SK-N-SH (cell line): Measurements from ENCODE around the gene SLC34A3. TPM values are rescaled to one million over a fixed set of nuclear protein-coding genes. Genes with fewer than 3 reads are reported as not detected.

Experiments
- CTCF ChIA-PET: fragments of 300-600, 350-600 bp; formaldehyde crosslinking; extraction: SDS; loops from one replicate; lab custom pipeline; 2021; lab: Yijun Ruan, JAX
- POLR2A ChIA-PET: fragments of 350-600 bp; sonication (Branson Sonifier 250); formaldehyde crosslinking; extraction: SDS; loops from one replicate; lab custom pipeline; 2020; ENCODE audit warnings: antibody characterized with exemption, inconsistent platforms; lab: Yijun Ruan, JAX
- DNase-seq: peaks from one replicate; pipeline ENCODE4 v3.0.0; 2012
- H2AFZ ChIP-seq: fragments of 200-600 bp; sonication (generic); 2 replicates; pipeline ENCODE4 v1.8.1; 2016; ENCODE audit warnings: antibody characterized with exemption, mild to moderate bottlenecking, low read depth
- H3F3A ChIP-seq: fragments of 200-600 bp; sonication (generic); replicated peaks from 2 replicates; pipeline ENCODE3; 2016; ENCODE audit warnings: antibody characterized with exemption, mild to moderate bottlenecking; ENCODE audit not compliant: insufficient read depth
- H3K27ac ChIP-seq, 2 experiments: fragments of 200-500 bp in 1 of 2; fragments of 200-600 bp in 1 of 2; sonication (Bioruptor generic) in 1 of 2; sonication (generic), shearing (Covaris generic) in 1 of 2; 2 replicates each; pipeline versions ENCODE4 v1.5.1 to v1.6.1; 2014 to 2016; ENCODE audit warnings: low read depth in 2 of 2, inconsistent platforms in 1 of 2, low read length in 1 of 2, mild to moderate bottlenecking in 1 of 2, mixed read lengths in 1 of 2
- H3K27me3 ChIP-seq: fragments of 200-600 bp; sonication (generic), shearing (Covaris generic); 2 replicates; pipeline ENCODE4 v1.6.1; 2016; ENCODE audit warnings: mixed run types; ENCODE audit not compliant: insufficient read depth
- H3K36me3 ChIP-seq, 2 experiments: fragments of 200-500 bp in 1 of 2; fragments of 200-600 bp in 1 of 2; sonication (Bioruptor generic) in 1 of 2; sonication (generic) in 1 of 2; replicated peaks in 1 of 2; 2 replicates each; pipeline versions ENCODE3 to v1.5.1; 2014 to 2016; ENCODE audit warnings: low read length in 1 of 2, mild to moderate bottlenecking in 1 of 2; ENCODE audit not compliant: insufficient read depth in 2 of 2, control insufficient read depth in 1 of 2
- H3K4me1 ChIP-seq, 2 experiments: fragments of 200-500 bp in 1 of 2; fragments of 200-600 bp in 1 of 2; sonication (Bioruptor generic) in 1 of 2; sonication (generic), shearing (Covaris generic) in 1 of 2; 2 replicates each; pipeline versions ENCODE4 v1.5.1 to v1.6.1; 2014 to 2016; ENCODE audit warnings: low read depth in 1 of 2, low read length in 1 of 2, mixed run types in 1 of 2; ENCODE audit not compliant: insufficient read depth in 2 of 2, control insufficient read depth in 1 of 2
- H3K4me2 ChIP-seq: fragments of 200-600 bp; sonication (generic), shearing (Covaris generic); 2 replicates; pipeline ENCODE4 v1.6.1; 2017; ENCODE audit warnings: mixed run types
- H3K4me3 ChIP-seq, 2 experiments: fragments of 200-500 bp in 1 of 2; fragments of 200-600 bp in 1 of 2; sonication (Bioruptor generic) in 1 of 2; sonication (generic), shearing (Covaris generic) in 1 of 2; 2 replicates each; pipeline versions ENCODE4 v1.5.1 to v1.8.1; 2014 to 2016; ENCODE audit warnings: low read depth in 2 of 2, inconsistent platforms in 1 of 2, low read length in 1 of 2, mild to moderate bottlenecking in 1 of 2, mixed read lengths in 1 of 2, moderate library complexity in 1 of 2
- H3K79me2 ChIP-seq: fragments of 200-600 bp; sonication (generic); 2 replicates; pipeline ENCODE4 v1.8.1; 2017; ENCODE audit warnings: mild to moderate bottlenecking; ENCODE audit not compliant: insufficient read depth
- H3K9ac ChIP-seq: fragments of 200-600 bp; sonication (generic); 2 replicates; pipeline ENCODE4 v1.6.1; 2017; ENCODE audit warnings: mixed run types
- H3K9me2 ChIP-seq: fragments of 200-600 bp; sonication (generic); 2 replicates; pipeline ENCODE4 v1.6.1; 2017; ENCODE audit warnings: mixed run types
- H3K9me3 ChIP-seq: fragments of 200-600 bp; sonication (generic); 2 replicates; pipeline ENCODE4 v1.6.1; 2017; ENCODE audit warnings: mixed run types, mild to moderate bottlenecking, moderate library complexity
- H4K20me1 ChIP-seq: fragments of 200-600 bp; sonication (generic); 2 replicates; pipeline ENCODE4 v1.6.1; 2017; ENCODE audit warnings: mild to moderate bottlenecking, mixed run types; ENCODE audit not compliant: insufficient read depth
- ELF1 ChIP-seq: IDR thresholded peaks from 2 replicates; pipeline ENCODE4 v1.4.0; 2012
- EP300 ChIP-seq, 2 experiments: IDR thresholded peaks; 2 replicates each; pipeline versions ENCODE4 v1.4.0 to v1.6.1; 2012; ENCODE audit warnings: borderline replicate concordance in 1 of 2, low read depth in 1 of 2, low read length in 1 of 2
- EZH2phosphoT487 ChIP-seq: fragments of 200-600 bp; sonication (generic); IDR thresholded peaks from 2 replicates; pipeline ENCODE4 v1.6.1; 2017; ENCODE audit warnings: low read depth, mixed run types, mild to moderate bottlenecking, antibody characterized with exemption, moderate library complexity, borderline replicate concordance
- FOSL2 ChIP-seq: IDR thresholded peaks from 2 replicates; pipeline ENCODE4 v1.4.0; 2012; ENCODE audit warnings: low read depth, mild to moderate bottlenecking, moderate library complexity, borderline replicate concordance
- GABPA ChIP-seq: IDR thresholded peaks from 2 replicates; pipeline ENCODE4 v1.4.0; 2012; ENCODE audit warnings: low read depth, mild to moderate bottlenecking
- JUND ChIP-seq: IDR thresholded peaks from 2 replicates; pipeline ENCODE4 v1.4.0; 2012
- NFIC ChIP-seq: IDR thresholded peaks from 2 replicates; pipeline ENCODE4 v1.4.0; 2012; ENCODE audit warnings: borderline replicate concordance
- NRF1 ChIP-seq: IDR thresholded peaks from 2 replicates; pipeline ENCODE4 v1.6.1; 2012; ENCODE audit warnings: low read depth, mild to moderate bottlenecking, low read length
- REST ChIP-seq: IDR thresholded peaks from 2 replicates; pipeline ENCODE4 v1.6.1; 2012; ENCODE audit warnings: mild to moderate bottlenecking, low read depth, low read length, moderate library complexity
- RFX5 ChIP-seq: IDR thresholded peaks from 2 replicates; pipeline ENCODE4 v1.6.1; 2012; ENCODE audit warnings: mild to moderate bottlenecking, improper control_type of control experiment, low read length
- SIN3A ChIP-seq: IDR thresholded peaks from 2 replicates; pipeline ENCODE4 v1.6.1; 2012; ENCODE audit warnings: low read depth, mild to moderate bottlenecking, low read length, moderate library complexity, borderline replicate concordance
- USF1 ChIP-seq: IDR thresholded peaks from 2 replicates; pipeline ENCODE4 v1.4.0; 2012; ENCODE audit warnings: low read depth, borderline replicate concordance
- YY1 ChIP-seq: IDR thresholded peaks from 2 replicates; pipeline ENCODE4 v1.4.0; 2012; ENCODE audit warnings: low read depth, mild to moderate bottlenecking
- ZBTB33 ChIP-seq: IDR thresholded peaks from 2 replicates; pipeline ENCODE4 v1.4.0; 2012; ENCODE audit warnings: low read depth, borderline replicate concordance
- WGBS: methylation state at CpG from one replicate; pipeline ENCODE4 v1.1.6; 2017; ENCODE audit warnings: low lambda C conversion rate; 5-methylcytosine and 5-hydroxymethylcytosine counted together
- polyA plus RNA-seq, 3 experiments: library from polyadenylated mRNA; depleted of rRNA; stranded (reverse); fragments of >200 nt; gene quantifications; 2 replicates each; pipeline ENCODE4 v1.2.3, GENCODE V29; 2012
- TF ChIP-seq, protein P1 (sequence below): IDR thresholded peaks from 2 replicates; pipeline ENCODE4; 2012

Gene SLC34A3
- polyA plus RNA-seq, 1 of the 3 experiments (the other 2 are of a cell fraction): not detected

GRCh38 chr9:137240841-137241489, 10.3 kb downstream of the SLC34A3 start, which contains the start of gene TUBB4B (continued):
- no peak for TF ChIP-seq ZBTB33
- peak; percentile 98 for TF ChIP-seq SIN3A
- peak; percentile 73 for TF ChIP-seq RFX5
- peak; percentile 85 for TF ChIP-seq YY1
- peak; percentile 85 for TF ChIP-seq NRF1

GRCh38 chr9:137241490-137242268, 11.0 kb downstream of the SLC34A3 start:
- 0% methylated on average over 10 of the region's 83 CpGs for WGBS
- peaks cover 29% of the 10 kb centered on the region for H4K20me1 ChIP-seq
- peaks cover 13 to 20% of the 10 kb centered on the region in 2 experiments for H3K36me3 ChIP-seq
- DNase-seq: peak; percentile 75
- peaks cover 17 to 32% of the 10 kb centered on the region in 2 experiments; a peak in 2 of 4 replicates for H3K4me1 ChIP-seq
- no peak overlapping the region for H2AFZ ChIP-seq
- peak overlapping the region; percentile 59 to 91; a peak in 3 of 4 replicates for H3K27ac ChIP-seq
- no peaks in the 10 kb centered on the region for H3K9me3 ChIP-seq
- H3K27me3 ChIP-seq: no peaks in the 10 kb centered on the region
- peak overlapping the region; percentile 84 to 87 for H3K4me3 ChIP-seq
- no peaks in the 10 kb centered on the region for H3K9me2 ChIP-seq
- ChIA-PET CTCF (interaction anchor here (1.1 to 2.0 kb wide), 5 partner anchors 12 to 212 kb away, joined by 3 to 10 read pairs (median 4); partner anchors contain the start of genes ANAPC2, EXD3, NELFB and NOXA1), POLR2A (interaction anchor here (0.6 to 6.4 kb wide), 14 partner anchors 9 to 291 kb away, joined by 3 to 83 read pairs (median 8); partner anchors contain the start of genes ANAPC2, CYSRT1, DPP7 and GRIN1)
- peaks cover 16% of the 10 kb centered on the region for H3F3A ChIP-seq
- H3K79me2 ChIP-seq: peaks cover 55% of the 10 kb centered on the region
- H3K9ac ChIP-seq: peak overlapping the region; percentile 88
- TF ChIP-seq YY1 (no peak), EZH2phosphoT487 (no peak), RFX5 (no peak), FOSL2 (no peak), ELF1 (no peak), REST (no peak), USF1 (no peak), JUND (no peak), NFIC (no peak), GABPA (no peak), ZBTB33 (no peak), EP300 (IDR thresholded peaks at IDR 0.05; ENCODE audit: borderline replicate concordance in 1 of 2, low read depth in 1 of 2, low read length in 1 of 2) (no peak)
- TF ChIP-seq, protein P1, sequence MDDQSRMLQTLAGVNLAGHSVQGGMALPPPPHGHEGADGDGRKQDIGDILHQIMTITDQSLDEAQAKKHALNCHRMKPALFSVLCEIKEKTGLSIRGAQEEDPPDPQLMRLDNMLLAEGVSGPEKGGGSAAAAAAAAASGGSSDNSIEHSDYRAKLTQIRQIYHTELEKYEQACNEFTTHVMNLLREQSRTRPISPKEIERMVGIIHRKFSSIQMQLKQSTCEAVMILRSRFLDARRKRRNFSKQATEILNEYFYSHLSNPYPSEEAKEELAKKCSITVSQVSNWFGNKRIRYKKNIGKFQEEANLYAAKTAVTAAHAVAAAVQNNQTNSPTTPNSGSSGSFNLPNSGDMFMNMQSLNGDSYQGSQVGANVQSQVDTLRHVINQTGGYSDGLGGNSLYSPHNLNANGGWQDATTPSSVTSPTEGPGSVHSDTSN: no peak; the same call in 1 of the 2 replicates
- H3K4me2 ChIP-seq: peak overlapping the region; percentile 98
